OCI-LY7 (cell line): ENCODE results near the gene BAHCC1. TPM values are rescaled to one million over a fixed set of nuclear protein-coding genes. Genes with fewer than 3 reads are reported as not detected.

Experiments used
- BruUV-seq: library from RNA; stranded (reverse); fragments of 400-500 nt; replicated peaks from 2 replicates; lab custom pipeline; 2021; lab: Mats Ljungman, UMichigan
- CTCF ChIA-PET: fragments of 300-600 bp; sonication (Branson Sonifier 250); formaldehyde crosslinking; loops from one replicate; lab custom pipeline; 2022; ENCODE audit warnings: antibody characterized with exemption; ENCODE audit not compliant: unreplicated experiment; lab: Charles Lee
- POLR2A ChIA-PET: fragments of 300-600 bp; sonication (Branson Sonifier 250); formaldehyde crosslinking; loops from one replicate; lab custom pipeline; 2022; ENCODE audit warnings: antibody characterized with exemption; lab: Charles Lee
- DNase-seq: peaks from one replicate; pipeline ENCODE4 v3.0.0-alpha.2; 2015; ENCODE audit warnings: low spot score
- H2AFZ ChIP-seq: fragments of 200-600 bp; sonication (generic), shearing (Covaris generic); 2 replicates; pipeline ENCODE4 v1.6.1; 2014; ENCODE audit warnings: mild to moderate bottlenecking, antibody characterized with exemption, low read length, moderate library complexity
- H3K27ac ChIP-seq: fragments of 200-600 bp; sonication (generic); 2 replicates; pipeline ENCODE4 v1.5.1; 2014; ENCODE audit warnings: mixed run types, low read depth, mild to moderate bottlenecking, moderate library complexity, low read length, inconsistent platforms; ENCODE audit not compliant: poor library complexity, severe bottlenecking
- H3K36me3 ChIP-seq: fragments of 200-600 bp; sonication (generic); 2 replicates; pipeline ENCODE4 v1.6.1; 2014; ENCODE audit warnings: mild to moderate bottlenecking, antibody characterized with exemption, low read length, moderate library complexity, mixed read lengths; ENCODE audit not compliant: insufficient read depth
- H3K4me1 ChIP-seq: fragments of 200-600 bp; sonication (generic); 2 replicates; pipeline ENCODE4 v1.5.1; 2014; ENCODE audit warnings: mild to moderate bottlenecking, low read length; ENCODE audit not compliant: insufficient read depth, poor library complexity, severe bottlenecking
- H3K4me2 ChIP-seq: fragments of 200-600 bp; sonication (generic); 2 replicates; pipeline ENCODE4 v1.6.1; 2014; ENCODE audit warnings: mild to moderate bottlenecking, low read length
- H3K4me3 ChIP-seq: fragments of 200-600 bp; sonication (generic); 2 replicates; pipeline ENCODE4 v1.5.1; 2014; ENCODE audit warnings: mild to moderate bottlenecking, low read depth, low read length; ENCODE audit not compliant: poor library complexity, severe bottlenecking
- H3K79me2 ChIP-seq: fragments of 200-600 bp; sonication (generic); 2 replicates; pipeline ENCODE4 v1.6.1; 2016; ENCODE audit warnings: low read depth, mild to moderate bottlenecking, low read length, moderate library complexity, mixed read lengths; ENCODE audit not compliant: insufficient read depth
- H3K9me2 ChIP-seq: fragments of 200-600 bp; sonication (generic); 2 replicates; pipeline ENCODE4 v1.6.1; 2016; ENCODE audit warnings: mild to moderate bottlenecking, low read length, mixed read lengths; ENCODE audit not compliant: insufficient read depth
- H3K9me3 ChIP-seq: fragments of 200-600 bp; sonication (generic); 2 replicates; pipeline ENCODE4 v1.6.1; 2014; ENCODE audit warnings: mild to moderate bottlenecking, mixed run types, low read length, mixed read lengths
- H4K20me1 ChIP-seq: fragments of 200-600 bp; sonication (generic); 2 replicates; pipeline ENCODE4 v1.6.1; 2014; ENCODE audit warnings: mild to moderate bottlenecking, antibody characterized with exemption, low read length, moderate library complexity, mixed read lengths; ENCODE audit not compliant: insufficient read depth
- EZH2phosphoT487 ChIP-seq: fragments of 200-600 bp; sonication (generic); IDR thresholded peaks from 2 replicates; pipeline ENCODE4 v1.6.1; 2018; ENCODE audit warnings: low read depth, borderline replicate concordance, mild to moderate bottlenecking, mixed run types, antibody characterized with exemption, low read length, moderate library complexity, mixed read lengths
- intact Hi-C: fragments of 100-400 bp; cut with micrococcal nuclease; formaldehyde crosslinking; loops from one replicate; pipeline ENCODE4 v1.10.0; 2022; ENCODE audit not compliant: unreplicated experiment
- total RNA-seq, 2 experiments: library from RNA; depleted of rRNA in 1 of 2; stranded (reverse); fragments of >200 nt in 1 of 2; shearing (Covaris generic) in 1 of 2; gene quantifications; 2 replicates each; pipeline ENCODE4 v1.2.3, GENCODE V29; 2014 to 2022
- TF ChIP-seq, protein P1 (sequence below): fragments of 200-600 bp; sonication (generic); conservative IDR thresholded peaks from 2 replicates; pipeline ENCODE4 v1.5.1; 2014; ENCODE audit warnings: mild to moderate bottlenecking, antibody characterized with exemption, low read length, moderate library complexity, mixed read lengths

Gene BAHCC1
- total RNA-seq, 2 experiments from 2014 or later, result 5.2 to 5.5 TPM

DNA sequence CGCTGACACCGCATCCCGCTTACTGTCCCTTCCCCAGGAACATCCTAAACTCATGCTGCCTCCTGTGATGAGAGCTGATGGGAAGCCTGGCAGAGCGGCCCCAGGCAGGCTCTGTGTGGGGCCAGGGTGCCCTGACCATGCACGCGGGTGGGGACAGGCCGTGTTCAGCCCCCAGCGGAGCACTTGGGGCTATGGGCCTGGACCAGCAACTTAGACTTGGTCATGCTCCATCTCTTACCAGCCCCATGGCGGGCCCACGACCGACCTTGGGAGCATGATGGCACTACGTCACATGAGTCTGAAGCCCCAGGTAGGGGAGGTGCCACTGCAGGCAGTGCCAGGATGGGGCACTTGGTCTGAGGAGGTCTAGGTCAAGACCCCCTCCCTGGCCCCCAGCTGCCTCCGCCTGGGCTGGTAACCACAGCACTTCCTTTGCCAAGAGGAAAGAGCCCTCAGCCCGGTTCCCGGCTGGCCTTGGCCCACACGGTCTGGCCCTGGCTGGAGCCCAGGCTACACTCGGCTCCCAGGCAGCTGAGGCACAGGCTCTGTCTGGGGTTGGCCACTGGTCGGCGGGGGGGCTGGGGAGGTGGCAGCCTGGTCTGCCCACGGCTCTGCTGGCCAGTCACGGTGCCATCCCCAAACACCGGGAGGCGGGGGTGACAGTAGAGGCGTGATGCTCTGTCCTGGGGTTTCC is 25.7 kb downstream of the BAHCC1 start:
- no peak overlapping the region for H3K27ac ChIP-seq
- no TSS peak for BruUV-seq
- no peak for DNase-seq
- TF ChIP-seq, protein P1, sequence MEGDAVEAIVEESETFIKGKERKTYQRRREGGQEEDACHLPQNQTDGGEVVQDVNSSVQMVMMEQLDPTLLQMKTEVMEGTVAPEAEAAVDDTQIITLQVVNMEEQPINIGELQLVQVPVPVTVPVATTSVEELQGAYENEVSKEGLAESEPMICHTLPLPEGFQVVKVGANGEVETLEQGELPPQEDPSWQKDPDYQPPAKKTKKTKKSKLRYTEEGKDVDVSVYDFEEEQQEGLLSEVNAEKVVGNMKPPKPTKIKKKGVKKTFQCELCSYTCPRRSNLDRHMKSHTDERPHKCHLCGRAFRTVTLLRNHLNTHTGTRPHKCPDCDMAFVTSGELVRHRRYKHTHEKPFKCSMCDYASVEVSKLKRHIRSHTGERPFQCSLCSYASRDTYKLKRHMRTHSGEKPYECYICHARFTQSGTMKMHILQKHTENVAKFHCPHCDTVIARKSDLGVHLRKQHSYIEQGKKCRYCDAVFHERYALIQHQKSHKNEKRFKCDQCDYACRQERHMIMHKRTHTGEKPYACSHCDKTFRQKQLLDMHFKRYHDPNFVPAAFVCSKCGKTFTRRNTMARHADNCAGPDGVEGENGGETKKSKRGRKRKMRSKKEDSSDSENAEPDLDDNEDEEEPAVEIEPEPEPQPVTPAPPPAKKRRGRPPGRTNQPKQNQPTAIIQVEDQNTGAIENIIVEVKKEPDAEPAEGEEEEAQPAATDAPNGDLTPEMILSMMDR, result no peak
- no peak for TF ChIP-seq EZH2phosphoT487
- H3K4me2 ChIP-seq, result no peak overlapping the region
- no peak overlapping the region for H2AFZ ChIP-seq
- H3K4me1 ChIP-seq, result no peaks in the 10 kb centered on the region
- ChIA-PET POLR2A (no interaction called here), CTCF (no interaction called here)
- no peaks in the 10 kb centered on the region for H3K79me2 ChIP-seq
- no peak overlapping the region for H3K4me3 ChIP-seq
- H3K36me3 ChIP-seq, result no peaks in the 10 kb centered on the region
- H3K9me3 ChIP-seq, result peaks cover 5% of the 10 kb centered on the region; the same call in 1 of the 2 replicates
- no peaks in the 10 kb centered on the region for H3K9me2 ChIP-seq
- no peaks in the 10 kb centered on the region for H4K20me1 ChIP-seq
- intact Hi-C loops, result no loop called here

DNA sequence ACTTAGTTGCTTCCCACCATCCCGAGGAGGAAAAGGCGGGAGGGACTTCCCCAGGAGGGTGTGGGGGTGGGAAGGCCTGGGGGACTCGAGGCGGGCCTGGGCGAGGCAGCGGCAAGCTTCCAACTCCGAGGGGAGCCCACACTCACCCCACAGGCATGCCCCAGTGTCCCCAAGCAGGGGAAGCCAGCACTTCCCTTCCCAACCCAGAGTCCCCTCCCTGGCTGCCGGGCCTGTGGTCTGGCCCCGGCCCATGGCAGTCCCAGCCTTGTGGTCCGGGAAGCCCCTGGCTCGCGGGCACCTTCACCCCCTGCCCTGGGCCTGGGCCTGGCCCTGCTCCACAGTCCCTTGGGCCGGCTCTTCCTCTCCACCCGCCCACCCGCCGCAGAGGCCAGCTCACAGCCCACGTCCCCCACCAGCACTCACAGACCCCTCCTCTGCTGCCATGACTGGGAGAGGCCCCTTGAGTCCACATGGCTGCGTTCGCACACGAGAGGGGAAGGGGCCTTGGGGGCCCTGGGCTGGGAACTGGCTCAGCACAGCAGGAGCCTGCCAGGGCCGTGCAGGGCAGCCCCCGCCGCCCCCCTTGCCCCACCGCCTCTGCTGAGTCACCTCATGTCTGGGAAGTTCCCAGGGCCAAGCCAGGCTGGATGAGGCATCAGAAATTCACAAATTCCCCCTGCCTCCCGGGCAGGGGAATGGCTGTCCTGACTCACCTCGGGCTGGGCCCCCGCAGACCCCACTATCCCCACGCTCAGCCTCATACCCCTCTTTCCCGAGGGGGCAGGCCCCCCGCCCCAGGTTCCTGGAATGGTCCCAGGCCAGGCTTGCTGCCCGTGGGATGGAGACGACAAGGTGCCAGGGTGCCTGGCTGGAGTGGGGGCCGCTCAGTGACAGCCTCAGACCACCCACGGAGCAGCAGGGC is 27.8 kb downstream of the BAHCC1 start:
- ChIA-PET POLR2A (no interaction called here), CTCF (no interaction called here)
- intact Hi-C loops, result no loop called here
- Histone ChIP-seq H2AFZ (no peak overlapping the region), H3K4me3 (no peak overlapping the region), H3K36me3 (no peaks in the 10 kb centered on the region), H3K9me3 (peaks cover 7% of the 10 kb centered on the region; the same call in 1 of the 2 replicates), H3K4me2 (no peak overlapping the region), H3K79me2 (no peaks in the 10 kb centered on the region), H4K20me1 (no peaks in the 10 kb centered on the region), H3K27ac (no peak overlapping the region), H3K4me1 (no peaks in the 10 kb centered on the region), H3K9me2 (no peaks in the 10 kb centered on the region)
- BruUV-seq, result no TSS peak
- DNase-seq, result no peak
- TF ChIP-seq EZH2phosphoT487, result no peak
- TF ChIP-seq, protein P1, result no peak
